ENCODE data around the gene CTCF.

CTCF gene

GRCh38 chr16:67672739-67673662, 110.7 kb downstream of the CTCF start:
- no peak overlapping the region for H3K4me3 ChIP-seq (replicated peaks in 1 of 2; ENCODE audit: low read depth in 2 of 2, low read length in 2 of 2)
- TF ChIP-seq CTCF (IDR thresholded peaks at IDR 0.05; ENCODE audit: low read depth, low read length) = peak; percentile 85
- peak; percentile 80 to 84 for DNase-seq (ENCODE audit: low read depth in 2 of 2)

- no peak for TF ChIP-seq CTCF (IDR thresholded peaks at IDR 0.05; ENCODE audit: low read depth, low read length)
- no peak overlapping the region for H3K4me3 ChIP-seq (replicated peaks in 1 of 2; ENCODE audit: low read depth in 2 of 2, low read length in 2 of 2)
- peak; percentile 39 to 88 for DNase-seq (ENCODE audit: low read depth in 2 of 2)
Observed at GRCh38 chr16:67673712-67674580, 111.6 kb downstream of the CTCF start.

- no peak for TF ChIP-seq CTCF (IDR thresholded peaks at IDR 0.05; ENCODE audit: low read depth, low read length)
- no peak overlapping the region for H3K4me3 ChIP-seq (replicated peaks in 1 of 2; ENCODE audit: low read depth in 2 of 2, low read length in 2 of 2)
- DNase-seq (ENCODE audit: low read depth in 2 of 2) = no peak
Observed at GRCh38 chr16:67674851-67675578, 112.7 kb downstream of the CTCF start.

- TF ChIP-seq CTCF (IDR thresholded peaks at IDR 0.05; ENCODE audit: low read depth, low read length) = no peak
- DNase-seq (ENCODE audit: low read depth in 2 of 2) = no peak
Observed at GRCh38 chr16:67675579-67675935, 113.2 kb downstream of the CTCF start.

GRCh38 chr16:67675999-67676398, 113.7 kb downstream of the CTCF start:
- H3K4me3 ChIP-seq (replicated peaks in 1 of 2; ENCODE audit: low read depth in 2 of 2, low read length in 2 of 2) = no peak overlapping the region
- no peak for DNase-seq (ENCODE audit: low read depth in 2 of 2)
- TF ChIP-seq CTCF (IDR thresholded peaks at IDR 0.05; ENCODE audit: low read depth, low read length) = no peak

More at GRCh38 chr16:67675579-67675935, 113.2 kb downstream of the CTCF start:
- no peak overlapping the region for H3K4me3 ChIP-seq (replicated peaks in 1 of 2; ENCODE audit: low read depth in 2 of 2, low read length in 2 of 2)

- TF ChIP-seq CTCF (IDR thresholded peaks at IDR 0.05; ENCODE audit: low read depth, low read length) = no peak
- no peak for DNase-seq (ENCODE audit: low read depth in 2 of 2)
- no peak overlapping the region for H3K4me3 ChIP-seq (replicated peaks in 1 of 2; ENCODE audit: low read depth in 2 of 2, low read length in 2 of 2)
Observed at GRCh38 chr16:67676516-67676915, 114.2 kb downstream of the CTCF start.
